Measurements from ENCODE around the gene SEMA3C.
A peak's percentile ranks its signal among the peaks of the same experiment; 100 is the strongest.

The SEMA3C gene

GRCh38 chr7:80819503-80819902 is 99.3 kb downstream of the SEMA3C start:
- no peak for DNase-seq

GRCh38 chr7:80818181-80818580 is 100.7 kb downstream of the SEMA3C start:
- DNase-seq: no peak

- DNase-seq: no peak
These were observed 102.0 kb downstream of the SEMA3C start for GRCh38 chr7:80816806-80817205.

- no peak for DNase-seq
These were observed 103.1 kb downstream of the SEMA3C start for GRCh38 chr7:80815733-80816132.

GRCh38 chr7:80809545-80809944 is 109.3 kb downstream of the SEMA3C start:
- DNase-seq: no peak

- DNase-seq: no peak
These were observed 111.5 kb downstream of the SEMA3C start for GRCh38 chr7:80807166-80807900.

- no peak for DNase-seq
These were observed 112.2 kb downstream of the SEMA3C start for GRCh38 chr7:80806663-80807062.

- DNase-seq: no peak
These were observed 114.3 kb downstream of the SEMA3C start for GRCh38 chr7:80804589-80804988.

- DNase-seq: no peak
These were observed 116.3 kb downstream of the SEMA3C start for GRCh38 chr7:80802527-80802926.

GRCh38 chr7:80794631-80795573 is 123.9 kb downstream of the SEMA3C start:
- DNase-seq: no peak

- DNase-seq: no peak
These were observed 127.3 kb downstream of the SEMA3C start for GRCh38 chr7:80791509-80791929.

GRCh38 chr7:80790877-80791276 is 128.0 kb downstream of the SEMA3C start:
- no peak for DNase-seq

GRCh38 chr7:80787721-80788120 is 131.1 kb downstream of the SEMA3C start:
- DNase-seq: no peak

- DNase-seq: no peak
These were observed 132.8 kb downstream of the SEMA3C start for GRCh38 chr7:80785961-80786536.

- DNase-seq: no peak
These were observed 133.6 kb downstream of the SEMA3C start for GRCh38 chr7:80785276-80785675.

GRCh38 chr7:80783678-80784327 is 135.0 kb downstream of the SEMA3C start:
- DNase-seq: no peak

GRCh38 chr7:80783186-80783677 is 135.6 kb downstream of the SEMA3C start:
- no peak for DNase-seq

GRCh38 chr7:80781561-80781979 is 137.3 kb downstream of the SEMA3C start:
- peak; percentile 35 for DNase-seq

- no peak for DNase-seq
These were observed 137.7 kb downstream of the SEMA3C start for GRCh38 chr7:80781146-80781545.

- no peak for DNase-seq
These were observed 139.4 kb downstream of the SEMA3C start for GRCh38 chr7:80779456-80779855.

- DNase-seq: no peak
These were observed 143.0 kb downstream of the SEMA3C start for GRCh38 chr7:80775897-80776296.

GRCh38 chr7:80775482-80775881 is 143.4 kb downstream of the SEMA3C start:
- no peak for DNase-seq

GRCh38 chr7:80774843-80775242 is 144.0 kb downstream of the SEMA3C start:
- no peak for DNase-seq

Data from NCI-H2227 treated with DMSO at 0.1 percent for 48 hours (cell line).